ENCODE data around the gene IDE.

GRCh38 chr10:92479547-92479946 lies 94.3 kb downstream of the IDE start:
- TF ChIP-seq POLR2A (IDR thresholded peaks at IDR 0.05; ENCODE audit: low read depth, low read length) (no peak), TAF1 (IDR thresholded peaks at IDR 0.05; ENCODE audit: borderline replicate concordance, low read depth, low read length) (no peak)

All from GM12892 (cell line).